ENCODE measurements around the gene SLC10A2.
"Not testable (repeated sequence)": the region's sequence is repeated elsewhere in the genome, so short reads cannot be mapped to it uniquely, and the experiment has no call there.

DNA sequence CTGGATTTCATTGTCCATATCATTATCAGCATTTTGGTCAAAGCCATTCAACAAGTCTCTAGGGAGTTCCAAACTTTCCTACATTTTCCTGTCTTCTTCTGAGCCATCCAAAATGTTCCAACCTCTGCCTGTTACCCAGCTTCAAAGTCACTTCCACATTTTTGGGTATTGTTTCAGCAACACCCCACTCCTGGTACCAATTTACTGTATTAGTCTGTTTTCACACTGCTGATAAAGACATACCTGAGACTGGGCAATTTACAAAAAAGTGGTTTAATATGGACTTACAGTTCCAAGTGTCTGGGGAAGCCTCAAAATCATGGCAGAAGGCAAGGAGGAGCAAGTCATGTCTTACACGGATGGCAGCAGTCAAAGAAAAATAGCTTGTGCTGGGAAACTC, 27.4 kb upstream of the SLC10A2 start:
- TF ChIP-seq, protein P1, sequence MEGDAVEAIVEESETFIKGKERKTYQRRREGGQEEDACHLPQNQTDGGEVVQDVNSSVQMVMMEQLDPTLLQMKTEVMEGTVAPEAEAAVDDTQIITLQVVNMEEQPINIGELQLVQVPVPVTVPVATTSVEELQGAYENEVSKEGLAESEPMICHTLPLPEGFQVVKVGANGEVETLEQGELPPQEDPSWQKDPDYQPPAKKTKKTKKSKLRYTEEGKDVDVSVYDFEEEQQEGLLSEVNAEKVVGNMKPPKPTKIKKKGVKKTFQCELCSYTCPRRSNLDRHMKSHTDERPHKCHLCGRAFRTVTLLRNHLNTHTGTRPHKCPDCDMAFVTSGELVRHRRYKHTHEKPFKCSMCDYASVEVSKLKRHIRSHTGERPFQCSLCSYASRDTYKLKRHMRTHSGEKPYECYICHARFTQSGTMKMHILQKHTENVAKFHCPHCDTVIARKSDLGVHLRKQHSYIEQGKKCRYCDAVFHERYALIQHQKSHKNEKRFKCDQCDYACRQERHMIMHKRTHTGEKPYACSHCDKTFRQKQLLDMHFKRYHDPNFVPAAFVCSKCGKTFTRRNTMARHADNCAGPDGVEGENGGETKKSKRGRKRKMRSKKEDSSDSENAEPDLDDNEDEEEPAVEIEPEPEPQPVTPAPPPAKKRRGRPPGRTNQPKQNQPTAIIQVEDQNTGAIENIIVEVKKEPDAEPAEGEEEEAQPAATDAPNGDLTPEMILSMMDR (optimal IDR thresholded peaks at IDR 0.05 in 1 of 3, IDR thresholded peaks at IDR 0.05 in 1 of 3, conservative IDR thresholded peaks at IDR 0.05 in 1 of 3; ENCODE audit: extremely low read depth in 1 of 3, insufficient read depth in 2 of 3, low read length in 3 of 3), result not testable (repeated sequence)
- not testable (repeated sequence) for TF ChIP-seq EZH2 (IDR thresholded peaks at IDR 0.05; ENCODE audit: low read length)

Measured in keratinocyte (primary cell).